Dermis blood vessel endothelial cell (primary cell): ENCODE measurements around the gene DCANP1. TPM values are rescaled to one million over a fixed set of nuclear protein-coding genes. Genes with fewer than 3 reads are reported as not detected.
A peak's percentile ranks its signal among the peaks of the same experiment; 100 is the strongest.
"Not testable (repeated sequence)": the region's sequence is repeated elsewhere in the genome, so short reads cannot be mapped to it uniquely, and the experiment has no call there.

Experiments
- DNase-seq: peaks from one replicate; pipeline ENCODE4 v3.0.0; 2010
- total RNA-seq: library from RNA; depleted of rRNA; stranded (reverse); fragments of >200 nt; gene quantifications from 2 replicates; pipeline ENCODE4 v1.2.3, GENCODE V29; 2014

The DCANP1 gene
- total RNA-seq, result not detected in 2 replicates

DNA sequence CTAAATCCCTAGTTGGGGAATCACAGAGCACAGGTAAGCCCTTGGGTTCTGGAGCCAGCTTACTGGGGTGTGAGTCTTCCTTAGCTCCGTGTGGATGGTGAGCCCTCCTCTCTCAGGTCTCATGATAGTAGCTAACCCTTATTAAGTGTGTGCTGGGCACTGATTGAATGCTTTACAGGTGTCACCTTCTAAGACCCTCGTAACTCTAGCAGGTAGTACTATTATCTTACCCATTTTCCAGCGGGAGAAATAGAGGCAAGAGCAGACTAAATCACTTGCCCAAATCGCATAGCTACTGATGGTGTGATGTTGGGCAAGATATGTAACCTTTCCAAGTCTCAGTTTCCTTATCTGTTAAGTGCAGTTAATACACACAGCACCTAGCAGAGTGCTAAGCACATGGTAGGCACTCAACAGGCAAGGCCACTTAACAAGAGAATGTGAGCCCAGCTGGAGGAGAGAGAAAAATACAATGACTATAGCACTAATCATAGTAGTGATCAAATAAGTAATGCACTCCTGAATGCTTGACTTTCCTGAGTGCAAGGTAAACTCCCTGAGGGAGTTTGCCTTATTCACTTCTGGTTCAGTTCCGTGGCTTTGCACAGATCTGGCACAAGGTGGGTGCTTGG is at the start of gene DCANP1:
Gene DCANP1, minus strand, starts transcription at position 51 of the 632 bp plus-strand sequence. CDS start 240 bp downstream, outside the sequence.
- DNase-seq, result no peak

GRCh38 chr5:135495531-135495930 is 48.4 kb upstream of the DCANP1 start:
- DNase-seq, result not testable (repeated sequence)

DNA sequence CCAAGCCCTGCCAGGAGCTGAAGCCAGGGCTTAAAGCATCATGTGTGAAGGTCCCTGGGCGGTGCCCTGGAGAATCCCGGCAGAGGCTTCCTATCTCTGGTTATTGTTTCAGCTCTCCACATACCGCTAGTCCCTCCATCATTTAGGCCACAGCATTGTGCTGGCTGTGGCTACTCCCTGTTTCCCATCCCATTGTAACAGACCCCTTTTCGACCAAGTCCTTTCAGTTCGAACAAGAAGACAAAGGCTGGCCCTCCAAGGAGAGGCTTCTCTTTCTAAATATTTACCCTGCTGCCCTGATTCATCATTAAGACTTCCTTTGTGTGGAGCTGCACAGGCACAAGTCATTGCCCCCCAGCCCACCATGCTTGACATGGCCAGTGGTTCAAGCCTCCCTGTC is 47.0 kb upstream of the DCANP1 start:
- DNase-seq, result no peak

DNA sequence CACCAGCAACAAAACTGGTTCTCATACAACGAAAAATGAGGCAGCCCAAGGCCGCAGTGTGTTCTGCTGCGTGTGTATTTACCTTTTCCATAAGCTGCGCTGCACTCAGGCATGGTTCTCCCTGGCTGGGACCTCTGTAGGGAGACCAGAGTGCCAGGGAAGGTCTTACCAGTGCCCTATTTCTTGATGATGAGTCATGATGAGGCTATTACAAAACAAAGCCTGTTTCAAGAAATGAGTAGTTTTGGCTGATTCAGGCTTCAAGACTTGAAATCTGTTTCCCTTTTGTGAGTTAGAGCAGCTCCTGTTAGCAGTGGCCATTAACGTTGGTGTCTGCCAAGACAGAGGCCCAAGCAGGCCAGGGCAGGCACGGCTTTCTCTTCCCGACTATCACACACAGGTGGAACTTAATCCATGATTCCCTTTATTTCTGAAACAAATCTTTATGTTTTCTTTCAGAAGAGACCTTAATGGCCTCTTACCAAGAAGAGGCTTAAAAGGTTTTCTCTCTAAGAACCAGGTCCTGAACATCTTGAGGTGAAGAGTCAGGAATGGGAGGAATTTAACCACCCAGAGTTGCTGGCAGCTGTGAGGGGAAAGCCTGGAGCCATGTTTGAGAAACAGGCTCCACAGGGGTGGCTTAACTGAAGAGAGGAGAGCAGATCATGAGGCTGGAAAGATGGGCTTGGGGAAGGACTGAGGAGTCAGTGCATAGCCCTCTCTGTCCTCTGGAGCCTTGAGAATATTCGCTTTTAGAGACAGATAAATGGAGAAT is 46.4 kb upstream of the DCANP1 start:
- DNase-seq, result no peak

DNA sequence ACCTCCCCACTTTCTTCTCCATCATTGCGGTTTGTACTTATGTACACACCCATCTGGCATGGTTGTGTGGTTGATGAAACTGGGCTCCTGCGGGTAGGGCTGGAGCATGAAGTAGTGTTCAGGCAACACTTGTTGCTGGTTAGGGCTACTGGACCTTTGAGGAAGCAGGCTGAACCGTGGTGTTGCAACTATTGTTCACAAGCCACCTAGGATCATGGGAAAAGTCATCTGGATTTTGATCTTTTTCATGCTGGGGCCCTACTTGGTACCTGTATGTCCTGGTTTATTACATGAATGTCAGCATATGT is 45.1 kb upstream of the DCANP1 start:
- DNase-seq, result no peak

DNA sequence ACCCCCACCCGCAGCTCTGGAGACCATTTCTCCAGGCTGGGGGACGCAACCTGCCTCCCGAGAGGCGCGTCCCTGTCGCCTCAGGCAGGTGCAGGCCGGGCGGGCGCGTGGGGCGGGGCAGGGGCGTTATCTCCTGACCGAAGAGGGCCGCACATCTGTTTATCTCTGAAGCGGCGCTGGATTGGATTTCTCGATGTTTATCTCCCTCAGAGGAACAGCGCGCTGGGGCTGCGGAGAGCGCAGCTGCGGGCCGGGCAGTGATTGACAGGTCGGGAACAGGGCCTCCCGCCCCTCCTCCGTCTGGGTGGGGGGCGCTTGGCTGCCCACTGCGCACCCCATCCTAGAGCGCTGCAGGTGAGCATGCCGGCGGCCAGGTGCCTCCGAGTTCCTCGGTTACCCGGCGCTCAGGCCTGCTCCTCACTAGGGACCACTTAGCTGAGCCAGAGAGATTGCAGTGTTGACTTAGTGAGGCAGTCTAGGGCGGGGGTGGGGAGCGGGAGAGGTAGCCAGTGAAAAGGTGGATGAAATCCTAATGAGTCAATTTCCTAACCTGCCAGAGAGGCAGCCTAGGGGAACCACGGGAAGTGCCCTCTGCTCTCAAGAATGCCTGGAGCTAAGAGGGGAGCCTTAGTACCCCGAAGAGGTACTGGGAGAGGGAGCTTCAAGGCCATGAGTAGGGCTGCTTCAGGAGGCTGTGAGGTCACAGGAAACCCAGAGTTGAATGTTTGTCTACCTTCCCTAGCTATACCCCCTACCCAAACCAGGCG is 44.6 kb upstream of the DCANP1 start:
- no peak for DNase-seq

GRCh38 chr5:135491038-135491551 is 43.9 kb upstream of the DCANP1 start:
- DNase-seq, result no peak

- no peak for DNase-seq
Observed at GRCh38 chr5:135490245-135491037, 43.3 kb upstream of the DCANP1 start.

GRCh38 chr5:135489466-135490244 is 42.5 kb upstream of the DCANP1 start:
- DNase-seq, result no peak

GRCh38 chr5:135488727-135489465 is 41.7 kb upstream of the DCANP1 start:
- DNase-seq, result peak; percentile 14

- DNase-seq, result no peak
Observed at GRCh38 chr5:135487839-135488514, 40.8 kb upstream of the DCANP1 start.

- DNase-seq, result no peak
Observed at GRCh38 chr5:135487037-135487395, 39.9 kb upstream of the DCANP1 start.

DNA sequence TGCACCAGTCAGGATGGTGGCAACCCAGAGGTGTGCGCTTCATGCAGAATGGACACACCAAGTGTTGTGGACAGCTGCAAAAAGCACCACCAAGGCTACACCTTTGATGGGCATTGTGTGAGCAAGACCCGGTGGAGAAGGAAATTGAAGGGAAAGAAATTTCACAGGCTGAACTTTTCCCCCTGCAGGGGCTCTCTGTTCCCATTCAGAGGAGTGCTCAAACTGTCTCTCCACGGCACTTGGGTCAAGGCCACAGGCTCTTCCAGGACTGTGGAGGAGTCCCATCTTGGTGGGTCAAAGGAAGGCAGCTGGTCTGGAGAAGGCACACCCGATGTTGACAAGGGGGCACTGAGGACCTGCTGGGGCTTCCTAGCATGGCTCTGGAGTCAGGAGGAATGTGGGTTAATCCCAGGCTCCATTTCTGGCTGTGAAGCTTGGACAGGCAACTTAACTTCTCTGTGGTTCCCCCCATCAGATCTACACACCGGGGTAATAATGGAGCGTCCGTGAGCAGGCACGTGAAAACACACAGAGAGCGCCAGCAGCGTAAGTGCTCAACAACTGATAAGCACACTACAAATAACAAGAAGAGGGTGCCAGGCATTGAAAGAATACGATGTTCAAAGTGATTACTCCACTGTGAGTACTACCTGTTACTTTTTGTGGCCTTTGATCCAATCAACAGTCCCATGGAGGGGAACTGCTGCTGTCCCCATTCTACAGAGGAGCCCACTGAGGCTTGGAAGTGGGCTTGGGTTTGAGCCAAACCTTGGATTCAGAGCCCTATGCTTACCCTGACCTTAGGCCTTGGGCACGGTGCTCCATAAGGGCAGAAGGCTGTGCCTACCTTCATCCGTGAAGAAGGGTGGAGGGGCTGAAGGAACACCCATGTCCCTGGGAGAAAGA is 39.2 kb upstream of the DCANP1 start:
- DNase-seq, result no peak

DNA sequence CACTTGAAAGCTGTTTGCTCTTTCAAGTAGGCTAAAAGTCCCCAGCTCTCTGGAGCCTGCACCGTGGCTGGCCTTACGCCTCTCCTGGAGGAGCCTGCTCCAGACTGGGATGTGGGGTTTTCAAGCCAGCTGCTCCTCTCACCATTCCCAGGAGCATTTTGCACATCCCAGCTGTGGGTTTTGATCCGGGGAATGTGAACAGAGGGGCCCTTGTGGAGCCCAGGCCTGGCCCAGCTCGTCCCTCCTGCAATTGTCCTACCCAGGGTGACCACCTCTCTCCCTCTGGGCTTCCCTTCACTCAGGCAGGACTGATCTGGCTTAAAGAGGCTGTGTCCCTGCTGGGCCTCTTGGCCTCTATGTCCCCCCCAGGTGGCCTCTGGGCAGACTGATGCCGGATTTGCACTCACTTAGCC is 37.5 kb upstream of the DCANP1 start:
- no peak for DNase-seq

DNA sequence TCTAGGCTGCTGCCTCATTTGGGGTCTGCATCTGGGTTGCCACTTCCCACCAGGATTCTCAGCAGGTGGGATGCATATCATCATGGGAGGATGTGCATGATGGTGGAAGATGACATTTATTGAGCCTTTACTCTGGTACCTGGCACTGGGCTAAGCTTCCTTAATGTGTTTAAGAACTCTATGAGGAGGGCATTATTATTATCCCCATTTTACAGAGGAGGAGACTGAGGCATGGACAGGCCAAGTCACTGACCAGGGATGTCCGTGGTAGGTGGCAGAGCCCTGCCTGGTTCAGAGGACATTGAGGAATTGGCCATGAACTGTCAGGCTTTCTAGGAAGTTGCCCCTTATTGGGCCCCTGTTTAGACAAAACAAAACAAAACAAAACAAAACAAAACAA is 36.1 kb upstream of the DCANP1 start:
- DNase-seq, result no peak

DNA sequence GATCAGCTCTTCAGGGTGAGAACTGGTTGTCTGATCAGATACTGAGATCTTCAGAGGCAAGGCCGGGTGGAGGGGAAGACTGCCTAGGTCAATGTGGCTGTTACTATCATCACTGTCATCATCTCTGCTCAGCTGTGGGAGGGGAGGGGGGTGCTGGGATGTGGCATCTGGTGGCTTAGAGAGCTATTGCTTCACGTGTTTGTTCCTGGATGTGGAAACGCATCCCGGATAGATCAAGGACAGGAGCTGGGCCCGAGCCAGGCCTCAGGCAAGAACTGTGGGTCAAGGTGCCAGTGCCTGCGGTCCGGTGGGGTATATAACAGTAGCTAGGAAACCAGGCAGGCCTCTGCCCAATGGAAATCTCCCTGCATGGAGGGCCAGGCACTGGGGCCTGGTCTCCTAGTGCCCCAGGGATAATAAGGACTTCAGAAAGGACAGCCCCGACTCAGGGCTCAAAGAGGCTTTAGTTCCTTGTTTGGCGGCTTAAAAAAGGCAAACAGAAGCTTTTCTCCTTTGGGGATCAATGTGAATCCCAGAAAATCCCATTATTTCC is 35.3 kb upstream of the DCANP1 start:
- DNase-seq, result no peak

DNA sequence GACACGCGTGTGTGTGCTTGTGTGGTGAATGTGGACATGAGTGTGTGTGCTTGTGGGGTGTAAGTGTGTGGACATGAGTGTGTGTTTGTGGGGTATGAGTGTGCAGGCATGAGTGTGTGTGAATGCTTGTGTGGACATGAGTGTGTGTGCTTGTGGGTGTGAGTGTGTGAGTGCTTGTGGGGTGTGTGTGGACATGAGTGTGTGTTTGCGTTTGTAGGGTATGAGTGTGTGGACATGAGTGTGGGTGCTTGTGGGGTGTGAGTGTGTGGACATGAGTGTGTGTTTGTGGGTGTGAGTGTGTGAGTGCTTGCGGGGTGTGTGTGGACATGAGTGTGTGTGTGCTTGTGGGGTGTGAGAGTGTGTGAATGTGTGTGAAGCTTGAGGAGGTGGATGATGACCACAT is 34.8 kb upstream of the DCANP1 start:
- no peak for DNase-seq

DNA sequence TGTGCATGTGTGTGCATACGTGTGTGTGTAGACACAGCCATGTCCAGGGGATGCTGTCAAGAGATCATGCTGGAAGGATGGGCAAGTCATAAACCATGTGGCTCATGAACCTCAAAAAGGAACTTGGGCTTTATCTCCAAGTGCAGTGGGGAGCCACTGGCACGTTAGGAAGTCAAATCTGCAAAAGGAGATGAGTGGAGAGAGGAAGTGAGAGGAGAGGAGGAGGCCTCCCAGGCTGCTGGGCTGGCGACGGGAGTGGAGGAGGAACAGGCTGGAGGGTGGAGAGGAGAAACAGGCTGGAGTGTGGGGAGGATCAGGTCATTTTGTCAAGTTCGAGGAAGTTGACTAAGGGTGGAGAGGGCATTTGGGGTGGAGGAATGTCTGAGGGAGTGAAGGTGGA is 34.2 kb upstream of the DCANP1 start:
- DNase-seq, result no peak

DNA sequence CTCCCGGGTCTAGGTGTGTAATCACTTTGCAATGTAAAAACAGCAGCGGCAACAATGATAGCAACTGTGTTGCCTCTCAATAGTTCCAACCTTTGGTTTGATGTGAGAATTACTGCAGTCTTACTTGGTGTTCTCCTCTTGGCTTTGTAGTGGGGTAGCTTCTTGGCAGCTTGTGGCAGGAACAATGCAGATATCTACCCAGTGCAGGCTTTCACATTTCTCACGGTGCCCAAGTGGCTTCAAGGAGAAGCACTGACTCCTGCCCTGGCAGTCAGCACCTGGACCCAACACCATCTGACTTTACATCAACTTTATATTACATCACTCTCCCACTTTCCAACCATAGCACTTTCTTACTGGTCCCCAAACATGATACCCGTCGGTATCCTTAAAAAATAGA is 33.4 kb upstream of the DCANP1 start:
- DNase-seq, result no peak
